ENCODE measurements around the gene AGFG1. TPM values are rescaled to one million over a fixed set of nuclear protein-coding genes. Genes with fewer than 3 reads are reported as not detected.

Gene AGFG1
- total and polyA plus RNA-seq, 4 donors = 22.4 to 142 (median 74.5) TPM

DNA sequence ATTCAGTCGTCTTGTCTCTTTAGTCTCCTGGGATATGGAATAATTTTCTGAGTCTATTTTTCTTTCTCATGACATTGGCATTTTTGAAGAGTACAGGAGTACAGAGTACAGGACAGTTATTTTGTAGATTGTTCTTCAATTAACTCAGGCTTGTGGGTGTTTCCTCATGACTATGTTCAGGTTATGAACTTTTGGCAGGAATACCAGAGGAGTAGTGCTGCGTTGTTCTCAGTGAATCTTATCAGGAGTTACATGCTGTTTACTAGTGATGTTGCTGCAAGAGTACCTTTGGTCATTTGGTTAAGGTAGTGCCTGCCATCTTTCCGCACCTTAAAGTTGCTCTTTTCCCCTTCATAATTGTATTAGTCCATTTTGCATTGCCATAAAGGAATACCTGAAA, 41.3 kb upstream of the AGFG1 start:
- ATAC-seq (ENCODE audit: insufficient read depth, low FRiP score) (no peak), DNase-seq (no peak)

DNA sequence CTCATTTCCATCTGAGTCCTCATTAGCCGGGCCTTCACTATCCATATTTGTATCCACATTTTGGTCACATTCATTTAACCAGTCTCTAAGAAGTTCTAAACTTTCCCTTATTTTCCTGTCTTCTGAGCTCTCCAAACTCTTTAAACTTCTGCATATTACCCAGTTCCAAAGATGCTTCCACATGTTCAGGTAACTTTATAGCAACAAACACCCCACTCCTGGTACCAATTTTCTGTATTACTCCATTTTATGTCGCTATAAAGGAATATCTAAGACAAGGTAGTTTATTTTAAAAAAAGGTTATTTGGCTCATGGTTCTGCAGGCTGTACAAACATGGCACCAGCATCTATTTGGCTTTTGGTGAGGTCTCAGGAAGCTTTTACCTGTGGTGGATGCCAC, 38.8 kb upstream of the AGFG1 start:
- Histone ChIP-seq H3K9me3 (ENCODE audit: control insufficient read depth in 4 of 4, insufficient read depth in 3 of 4, low read length in 3 of 4) (peaks cover 0 to 6% (median 4%) of the 10 kb centered on the region in 4 donors), H3K36me3 (ENCODE audit: control insufficient read depth in 4 of 4, insufficient read depth in 4 of 4, low read length in 4 of 4) (no peaks in the 10 kb centered on the region), H3K4me3 (no peak overlapping the region), H3K4me1 (ENCODE audit: control insufficient read depth in 5 of 5, insufficient read depth in 5 of 5, low read length in 5 of 5) (no peaks in the 10 kb centered on the region), H3K9ac (ENCODE audit: insufficient read depth in 1 of 2, low read length in 2 of 2) (no peak overlapping the region), H3K27ac (ENCODE audit: low read depth in 1 of 2, low read length in 1 of 2) (no peak overlapping the region), H3K27me3 (ENCODE audit: control insufficient read depth in 3 of 3, insufficient read depth in 3 of 3, low read length in 2 of 3) (no peaks in the 10 kb centered on the region)
- DNase-seq (no peak), ATAC-seq (ENCODE audit: insufficient read depth, low FRiP score) (no peak)
- TF ChIP-seq, protein P1, sequence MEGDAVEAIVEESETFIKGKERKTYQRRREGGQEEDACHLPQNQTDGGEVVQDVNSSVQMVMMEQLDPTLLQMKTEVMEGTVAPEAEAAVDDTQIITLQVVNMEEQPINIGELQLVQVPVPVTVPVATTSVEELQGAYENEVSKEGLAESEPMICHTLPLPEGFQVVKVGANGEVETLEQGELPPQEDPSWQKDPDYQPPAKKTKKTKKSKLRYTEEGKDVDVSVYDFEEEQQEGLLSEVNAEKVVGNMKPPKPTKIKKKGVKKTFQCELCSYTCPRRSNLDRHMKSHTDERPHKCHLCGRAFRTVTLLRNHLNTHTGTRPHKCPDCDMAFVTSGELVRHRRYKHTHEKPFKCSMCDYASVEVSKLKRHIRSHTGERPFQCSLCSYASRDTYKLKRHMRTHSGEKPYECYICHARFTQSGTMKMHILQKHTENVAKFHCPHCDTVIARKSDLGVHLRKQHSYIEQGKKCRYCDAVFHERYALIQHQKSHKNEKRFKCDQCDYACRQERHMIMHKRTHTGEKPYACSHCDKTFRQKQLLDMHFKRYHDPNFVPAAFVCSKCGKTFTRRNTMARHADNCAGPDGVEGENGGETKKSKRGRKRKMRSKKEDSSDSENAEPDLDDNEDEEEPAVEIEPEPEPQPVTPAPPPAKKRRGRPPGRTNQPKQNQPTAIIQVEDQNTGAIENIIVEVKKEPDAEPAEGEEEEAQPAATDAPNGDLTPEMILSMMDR (IDR thresholded peaks at IDR 0.05; ENCODE audit: control extremely low read depth, extremely low read depth) = no peak
- 95% methylated on average over 2 of the region's 2 CpGs for WGBS, 2 donors

More for the DNA sequence above, 41.3 kb upstream of the AGFG1 start:
- 85 to 89% methylated on average over 3 of the region's 3 CpGs for WGBS, 2 donors
- Histone ChIP-seq H3K27me3 (ENCODE audit: control insufficient read depth in 3 of 3, insufficient read depth in 3 of 3, low read length in 2 of 3) (no peaks in the 10 kb centered on the region), H3K4me1 (ENCODE audit: control insufficient read depth in 5 of 5, insufficient read depth in 5 of 5, low read length in 5 of 5) (no peaks in the 10 kb centered on the region), H3K9me3 (ENCODE audit: control insufficient read depth in 4 of 4, insufficient read depth in 3 of 4, low read length in 3 of 4) (peaks cover 0 to 6% (median 4%) of the 10 kb centered on the region in 4 donors), H3K4me3 (no peak overlapping the region), H3K9ac (ENCODE audit: insufficient read depth in 1 of 2, low read length in 2 of 2) (no peak overlapping the region), H3K27ac (ENCODE audit: low read depth in 1 of 2, low read length in 1 of 2) (no peak overlapping the region), H3K36me3 (ENCODE audit: control insufficient read depth in 4 of 4, insufficient read depth in 4 of 4, low read length in 4 of 4) (no peaks in the 10 kb centered on the region)
- TF ChIP-seq, protein P1 (IDR thresholded peaks at IDR 0.05; ENCODE audit: control extremely low read depth, extremely low read depth) = no peak

DNA sequence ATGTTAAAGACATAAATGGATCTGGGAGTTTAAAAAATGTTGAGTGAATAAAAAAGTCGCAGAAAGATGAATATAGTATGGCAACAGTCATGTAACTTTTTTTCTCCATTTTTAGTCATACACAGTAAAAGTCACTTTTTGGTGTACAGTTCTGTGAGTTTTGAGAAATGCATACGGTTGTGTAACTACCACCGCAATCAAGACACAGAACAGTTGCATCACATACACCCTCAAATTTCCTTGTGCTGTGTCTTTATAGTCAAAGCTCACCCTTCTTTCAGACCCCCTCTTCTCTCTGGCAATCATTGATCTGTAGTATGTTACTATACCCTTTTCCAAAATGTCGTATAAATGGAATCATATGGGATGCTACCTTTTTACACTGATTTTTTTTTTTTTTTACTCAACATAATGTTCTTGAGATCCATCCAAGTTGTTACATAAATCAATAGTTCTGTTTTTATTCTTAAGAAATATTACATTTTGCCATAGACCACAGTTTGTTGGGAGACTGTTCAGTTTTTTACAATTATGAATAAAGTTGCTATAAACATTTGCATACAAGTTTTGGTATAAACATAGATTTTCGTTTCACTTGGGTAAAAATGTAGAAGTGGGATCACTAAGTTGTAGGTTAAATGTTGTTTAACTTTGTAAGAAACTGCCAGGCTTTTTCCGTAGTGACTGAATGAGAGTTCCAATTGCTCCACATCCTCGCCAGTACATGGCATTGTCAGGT, 35.4 kb upstream of the AGFG1 start:
- Histone ChIP-seq H3K36me3 (ENCODE audit: control insufficient read depth in 4 of 4, insufficient read depth in 4 of 4, low read length in 4 of 4) (no peaks in the 10 kb centered on the region), H3K4me1 (ENCODE audit: control insufficient read depth in 5 of 5, insufficient read depth in 5 of 5, low read length in 5 of 5) (no peaks in the 10 kb centered on the region), H3K4me3 (no peak overlapping the region), H3K27me3 (ENCODE audit: control insufficient read depth in 3 of 3, insufficient read depth in 3 of 3, low read length in 2 of 3) (no peaks in the 10 kb centered on the region), H3K9ac (ENCODE audit: insufficient read depth in 1 of 2, low read length in 2 of 2) (no peak overlapping the region), H3K9me3 (ENCODE audit: control insufficient read depth in 4 of 4, insufficient read depth in 3 of 4, low read length in 3 of 4) (peaks cover 0 to 6% (median 4%) of the 10 kb centered on the region in 4 donors), H3K27ac (ENCODE audit: low read depth in 1 of 2, low read length in 1 of 2) (no peak overlapping the region)
- TF ChIP-seq, protein P1 (IDR thresholded peaks at IDR 0.05; ENCODE audit: control extremely low read depth, extremely low read depth) = no peak
- DNase-seq = no peak
- 43 to 66% methylated on average over 7 of the region's 7 CpGs for WGBS, 2 donors
- no peak for ATAC-seq (ENCODE audit: insufficient read depth, low FRiP score)

All from lung (tissue), 12 donors.